Epithelial cell of proximal tubule (primary cell): ENCODE results near the gene PTGR3. TPM values are rescaled to one million over a fixed set of nuclear protein-coding genes. Genes with fewer than 3 reads are reported as not detected.

ENCODE experiments used
- DNase-seq: peaks from one replicate; pipeline ENCODE4 v3.0.0-alpha.2; 2011; ENCODE audit warnings: low read depth
- H3K4me3 ChIP-seq: 2 replicates; pipeline ENCODE4 v1.5.1; 2011; ENCODE audit warnings: low read depth, mild to moderate bottlenecking, low read length
- CTCF ChIP-seq: conservative IDR thresholded peaks from 2 replicates; pipeline ENCODE4 v1.5.1; 2012; ENCODE audit warnings: low read depth, mild to moderate bottlenecking, low read length
- total RNA-seq: library from RNA; depleted of rRNA; stranded (reverse); fragments of >200 nt; gene quantifications from 2 replicates; pipeline ENCODE4 v1.2.3, GENCODE V29; 2015

The PTGR3 gene
- total RNA-seq, 1 donor from 2014 or later: 7.8 TPM

GRCh38 chr18:75172299-75173124, 36.4 kb downstream of the PTGR3 start:
- H3K4me3 ChIP-seq: no peak overlapping the region
- no peak for TF ChIP-seq CTCF

GRCh38 chr18:75170916-75171315, 38.0 kb downstream of the PTGR3 start:
- DNase-seq: no peak
- TF ChIP-seq CTCF: no peak
- no peak overlapping the region for H3K4me3 ChIP-seq

More at GRCh38 chr18:75172299-75173124, 36.4 kb downstream of the PTGR3 start:
- DNase-seq: no peak

GRCh38 chr18:75170022-75170789, 38.7 kb downstream of the PTGR3 start:
- no peak for DNase-seq
- TF ChIP-seq CTCF: no peak

GRCh38 chr18:75169411-75169810, 39.5 kb downstream of the PTGR3 start:
- no peak for DNase-seq
- H3K4me3 ChIP-seq: no peak overlapping the region
- TF ChIP-seq CTCF: no peak

More at GRCh38 chr18:75170022-75170789, 38.7 kb downstream of the PTGR3 start:
- no peak overlapping the region for H3K4me3 ChIP-seq

- H3K4me3 ChIP-seq: no peak overlapping the region
- TF ChIP-seq CTCF: no peak
Observed at GRCh38 chr18:75168619-75169018, 40.3 kb downstream of the PTGR3 start.

GRCh38 chr18:75167759-75168618, 41.0 kb downstream of the PTGR3 start:
- TF ChIP-seq CTCF: no peak
- DNase-seq: no peak
- no peak overlapping the region for H3K4me3 ChIP-seq

More at GRCh38 chr18:75168619-75169018, 40.3 kb downstream of the PTGR3 start:
- DNase-seq: no peak
